GM20000 (cell line): ENCODE measurements around the gene CD79B.
"Not testable (repeated sequence)": the region's sequence is repeated elsewhere in the genome, so short reads cannot be mapped to it uniquely, and the experiment has no call there.

ENCODE experiments used
- DNase-seq: peaks from one replicate; pipeline ENCODE4 v3.0.0; 2012; ENCODE audit warnings: low spot score
- CTCF ChIP-seq: IDR thresholded peaks from 2 replicates; pipeline ENCODE4 v1.5.1; 2012; ENCODE audit warnings: mild to moderate bottlenecking, control low read depth; ENCODE audit errors: extremely low read depth, missing control alignments

CD79B gene

DNA sequence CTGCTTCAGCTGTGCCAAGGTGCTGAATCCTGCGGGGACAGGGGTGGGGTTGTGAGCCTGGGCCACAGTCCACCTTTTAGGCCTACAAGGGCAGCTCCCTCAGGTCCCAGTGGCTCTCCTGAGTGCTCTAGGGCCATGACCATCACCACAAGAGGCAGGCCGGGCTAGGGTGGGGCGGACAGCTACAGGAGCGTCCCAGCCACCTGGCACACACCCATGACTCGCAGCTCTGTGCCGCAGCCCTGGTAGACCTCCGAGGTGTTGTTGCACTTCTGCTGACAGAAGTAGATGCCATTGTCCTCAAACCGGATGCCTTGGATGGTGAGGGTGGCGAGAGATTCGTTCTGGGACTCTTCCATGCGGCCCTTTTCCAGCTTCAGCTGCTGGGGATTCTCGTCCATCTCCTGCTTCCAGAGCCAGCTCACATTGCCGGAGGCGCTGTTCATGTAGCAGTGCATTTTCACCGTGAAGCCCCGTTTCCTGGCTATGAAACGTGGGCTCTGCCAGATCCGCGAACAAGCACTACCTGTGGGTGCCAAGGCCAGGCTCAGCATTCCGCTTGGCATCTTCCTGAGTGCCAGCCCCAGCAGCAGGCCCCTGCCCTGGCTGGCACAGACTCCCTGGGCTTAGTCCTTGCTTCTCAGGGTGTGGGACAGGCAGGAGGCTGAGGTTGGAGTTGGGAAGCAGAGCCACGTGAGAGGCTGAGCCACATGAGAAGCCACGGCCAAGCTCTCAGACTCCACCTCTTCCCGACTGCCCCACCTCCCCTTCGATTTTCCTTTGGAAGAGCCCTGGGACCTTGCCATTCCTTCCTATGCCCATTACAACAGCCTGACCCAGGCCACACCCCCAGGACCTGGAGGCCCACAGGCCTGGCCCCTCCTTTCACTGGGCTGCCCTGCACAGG is 2.0 kb downstream of the CD79B start:
- DNase-seq: peak; percentile 1
- TF ChIP-seq CTCF: no peak

GRCh38 chr17:63928966-63929695 is 3.0 kb downstream of the CD79B start:
- no peak for DNase-seq
- no peak for TF ChIP-seq CTCF

DNA sequence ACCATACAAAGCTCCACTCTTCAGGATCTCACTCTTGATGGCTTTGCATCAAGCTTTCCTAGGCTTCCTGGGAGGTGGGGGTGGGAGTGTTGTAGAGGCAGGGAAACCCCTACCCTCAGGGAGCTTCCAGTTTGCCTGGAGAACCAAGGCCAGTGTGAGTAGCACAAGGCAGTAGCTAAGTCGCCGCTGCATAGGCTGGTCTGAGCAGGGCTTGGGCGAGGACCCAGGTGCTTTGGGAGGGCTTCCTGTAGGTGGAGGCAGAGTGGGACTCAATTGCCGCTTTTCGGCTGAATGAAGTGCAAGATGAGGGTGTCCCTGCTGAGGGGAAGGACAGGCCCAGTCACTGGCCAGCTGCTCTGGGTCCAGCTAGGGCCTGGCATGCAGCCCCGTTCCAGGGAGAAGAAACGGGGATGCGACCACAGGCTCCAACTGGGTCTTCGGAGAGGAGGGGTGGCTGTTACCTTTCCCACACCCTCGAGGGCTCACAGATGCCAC is 3.9 kb downstream of the CD79B start:
- no peak for TF ChIP-seq CTCF
- DNase-seq: no peak

DNA sequence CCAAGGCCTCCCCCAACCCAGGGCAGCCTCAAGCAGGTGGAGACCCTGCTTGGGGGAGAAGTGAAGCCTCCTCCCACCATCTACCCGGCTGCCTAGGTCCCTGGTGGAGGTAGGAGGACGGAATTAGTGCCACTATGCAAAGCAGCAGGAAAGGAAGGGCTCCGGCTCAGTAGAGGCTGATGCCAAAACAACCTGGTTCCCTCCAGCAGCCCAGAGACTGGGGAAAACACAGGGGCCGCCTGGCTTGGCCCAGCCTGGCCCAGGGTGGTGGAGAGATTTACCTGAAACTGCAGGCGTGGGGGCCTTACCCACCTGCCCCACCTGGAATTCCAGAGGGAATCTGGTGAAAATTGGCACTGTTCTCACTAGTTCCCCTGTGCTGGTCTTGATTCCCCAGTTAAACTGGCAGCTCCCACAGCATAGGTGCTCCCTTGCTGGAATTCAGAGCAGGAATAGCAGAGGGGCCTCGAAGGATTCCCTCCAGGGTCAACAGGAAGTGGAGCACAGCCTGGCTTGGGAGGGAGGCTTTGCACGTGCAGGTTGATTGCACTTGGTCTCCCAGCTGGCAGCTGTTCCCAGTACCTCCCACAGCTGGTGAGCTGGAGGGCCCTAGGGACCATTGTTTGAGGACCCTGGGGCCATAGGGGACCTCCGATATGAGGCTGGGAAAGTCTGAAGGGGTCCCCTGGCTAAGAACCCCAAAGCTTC is 4.5 kb downstream of the CD79B start:
- no peak for TF ChIP-seq CTCF
- DNase-seq: peak; percentile 14

- no peak for DNase-seq
- TF ChIP-seq CTCF: no peak
Observed at GRCh38 chr17:63926164-63926563, 6.0 kb downstream of the CD79B start.

DNA sequence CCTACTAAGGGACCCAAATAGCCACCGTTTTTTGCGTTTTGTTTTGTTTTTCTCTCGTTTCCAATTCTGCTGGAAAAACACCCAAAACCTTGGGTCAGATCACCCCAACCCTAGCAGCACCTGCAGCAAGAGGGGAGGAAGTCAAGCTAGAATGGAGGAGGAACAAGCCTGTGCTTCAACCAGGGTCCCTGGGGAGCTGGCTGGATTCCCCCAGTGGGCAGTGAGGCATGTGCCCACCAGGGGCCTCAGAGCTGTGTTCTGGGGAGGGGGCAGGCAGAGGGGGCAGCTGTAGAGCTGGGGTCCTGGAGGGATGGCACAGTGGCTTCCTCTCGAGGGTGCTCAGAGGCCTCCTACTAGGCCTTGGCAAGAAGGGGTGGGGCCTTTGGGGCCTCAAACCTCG is 6.5 kb downstream of the CD79B start:
- peak; percentile 26 for DNase-seq
- no peak for TF ChIP-seq CTCF

DNA sequence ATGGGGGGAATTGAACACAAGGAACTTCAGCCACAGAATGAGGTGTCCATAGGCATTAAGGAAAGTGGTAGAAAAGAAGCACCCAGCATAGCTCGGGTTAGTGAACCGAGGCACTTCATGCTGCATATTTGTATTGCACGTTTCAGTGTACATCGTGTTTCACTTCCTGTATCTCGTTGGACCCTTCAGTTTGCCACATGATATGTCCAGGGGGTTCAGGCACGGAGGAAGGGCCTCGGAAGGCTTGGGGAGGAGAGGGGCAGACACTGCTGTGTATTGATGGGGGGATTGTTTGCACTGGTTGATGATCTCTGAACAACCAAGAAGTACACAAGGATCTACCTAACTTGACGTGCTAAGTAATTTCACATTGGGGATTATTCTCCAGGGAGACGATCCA is 9.7 kb downstream of the CD79B start:
- DNase-seq: not testable (repeated sequence)

GRCh38 chr17:63920779-63921178 is 11.4 kb downstream of the CD79B start:
- not testable (repeated sequence) for DNase-seq

GRCh38 chr17:63920050-63920449 is 12.1 kb downstream of the CD79B start:
- not testable (repeated sequence) for DNase-seq
